Panc1 (cell line): Measurements from ENCODE around the gene CELA2B.

ENCODE experiments used
- POLR2AphosphoS5 ChIP-seq: IDR thresholded peaks from 2 replicates; pipeline ENCODE4 v1.6.1; 2012; ENCODE audit warnings: mild to moderate bottlenecking, low read depth, low read length, moderate library complexity
- REST ChIP-seq, 2 experiments: IDR thresholded peaks; 2 replicates each; pipeline ENCODE4 v1.6.1; 2011 to 2012; ENCODE audit warnings: low read depth in 2 of 2, control low read depth in 1 of 2, low read length in 1 of 2, mild to moderate bottlenecking in 1 of 2, moderate library complexity in 1 of 2; ENCODE audit not compliant: insufficient read depth in 1 of 2
- SIN3A ChIP-seq: IDR thresholded peaks from 2 replicates; pipeline ENCODE4 v1.6.1; 2012; ENCODE audit warnings: low read depth, mild to moderate bottlenecking, low read length, moderate library complexity, borderline replicate concordance; ENCODE audit not compliant: insufficient read depth
- TF ChIP-seq, protein P1 (sequence below): fragments of 450-650 bp; IDR thresholded peaks from 2 replicates; pipeline ENCODE4 v1.5.1; 2017; ENCODE audit warnings: mild to moderate bottlenecking

DNA sequence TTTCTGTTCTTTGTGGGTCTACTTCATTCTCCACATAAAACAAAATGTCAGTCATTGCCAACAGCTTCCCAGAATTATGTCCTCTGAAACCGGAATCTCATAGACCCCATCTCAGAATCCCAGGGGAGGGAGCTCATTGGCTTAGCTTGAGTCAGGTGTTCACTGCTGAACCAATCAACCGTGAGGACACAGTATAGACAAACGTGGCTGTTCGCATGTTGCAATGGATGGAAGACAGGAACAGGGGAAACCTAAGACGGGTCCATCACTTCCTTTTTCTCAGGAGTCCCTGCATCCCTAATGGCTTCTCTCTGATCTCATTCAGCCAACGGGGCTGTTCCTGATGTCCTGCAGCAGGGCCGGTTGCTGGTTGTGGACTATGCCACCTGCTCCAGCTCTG, 10.2 kb upstream of the CELA2B start:
- TF ChIP-seq SIN3A (no peak), POLR2AphosphoS5 (no peak), REST (IDR thresholded peaks at IDR 0.05; ENCODE audit: insufficient read depth in 1 of 2, low read depth in 2 of 2, low read length in 1 of 2) (no peak)
- TF ChIP-seq, protein P1, sequence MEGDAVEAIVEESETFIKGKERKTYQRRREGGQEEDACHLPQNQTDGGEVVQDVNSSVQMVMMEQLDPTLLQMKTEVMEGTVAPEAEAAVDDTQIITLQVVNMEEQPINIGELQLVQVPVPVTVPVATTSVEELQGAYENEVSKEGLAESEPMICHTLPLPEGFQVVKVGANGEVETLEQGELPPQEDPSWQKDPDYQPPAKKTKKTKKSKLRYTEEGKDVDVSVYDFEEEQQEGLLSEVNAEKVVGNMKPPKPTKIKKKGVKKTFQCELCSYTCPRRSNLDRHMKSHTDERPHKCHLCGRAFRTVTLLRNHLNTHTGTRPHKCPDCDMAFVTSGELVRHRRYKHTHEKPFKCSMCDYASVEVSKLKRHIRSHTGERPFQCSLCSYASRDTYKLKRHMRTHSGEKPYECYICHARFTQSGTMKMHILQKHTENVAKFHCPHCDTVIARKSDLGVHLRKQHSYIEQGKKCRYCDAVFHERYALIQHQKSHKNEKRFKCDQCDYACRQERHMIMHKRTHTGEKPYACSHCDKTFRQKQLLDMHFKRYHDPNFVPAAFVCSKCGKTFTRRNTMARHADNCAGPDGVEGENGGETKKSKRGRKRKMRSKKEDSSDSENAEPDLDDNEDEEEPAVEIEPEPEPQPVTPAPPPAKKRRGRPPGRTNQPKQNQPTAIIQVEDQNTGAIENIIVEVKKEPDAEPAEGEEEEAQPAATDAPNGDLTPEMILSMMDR, result no peak
